GM12878 (cell line): ENCODE results near the gene CDYL2. TPM values are rescaled to one million over a fixed set of nuclear protein-coding genes. Genes with fewer than 3 reads are reported as not detected.

Source experiments
- ATAC-seq: fragments of 200-7000 bp; cut with Tn5 transposase; 3 replicates; pipeline ENCODE4 v1.9.1; 2020; ENCODE audit warnings: mild to moderate bottlenecking, moderate library complexity
- BruUV-seq: library from RNA; stranded (reverse); fragments of 400-500 nt; replicated peaks from 2 replicates; lab custom pipeline; 2021; lab: Mats Ljungman, UMichigan
- CTCF ChIA-PET: fragments of 300-600 bp; sonication (Branson Sonifier 250); formaldehyde crosslinking; extraction: SDS; loops from one replicate; lab custom pipeline; 2021; ENCODE audit warnings: inconsistent platforms; lab: Yijun Ruan, JAX
- POLR2A ChIA-PET: fragments of 350-600 bp; formaldehyde crosslinking; extraction: SDS; loops from one replicate; lab custom pipeline; 2021; ENCODE audit warnings: inconsistent platforms; lab: Charles Lee
- RAD21 ChIA-PET: fragments of 300-600 bp; sonication (Branson Sonifier 250); formaldehyde crosslinking; loops from one replicate; lab custom pipeline; 2023; ENCODE audit warnings: antibody characterized with exemption; ENCODE audit not compliant: unreplicated experiment; lab: Charles Lee
- SMC1A ChIA-PET: fragments of 300-600 bp; sonication (Branson Sonifier 250); formaldehyde crosslinking; loops from one replicate; lab custom pipeline; 2023; ENCODE audit not compliant: unreplicated experiment, uncharacterized antibody; lab: Charles Lee
- DNase-seq: peaks from one replicate; pipeline ENCODE4 v3.0.0-alpha.2; 2011; ENCODE audit warnings: low read depth, low spot score
- FAIRE-seq: peaks from 3 replicates; lab custom pipeline; 2011; peaks lifted over from hg19 to GRCh38; lab: Jason Lieb, UNC
- H2AFZ ChIP-seq: 2 replicates; pipeline ENCODE4 v1.6.0; 2011; ENCODE audit warnings: low read depth, low read length, control low read depth; ENCODE audit not compliant: control insufficient read depth
- H3K27ac ChIP-seq: 2 replicates; pipeline ENCODE4 v1.5.1; 2011; ENCODE audit warnings: control low read depth; ENCODE audit not compliant: control insufficient read depth, insufficient read depth
- H3K27me3 ChIP-seq, 2 experiments: replicated peaks in 1 of 2; 2 replicates each; pipeline versions ENCODE4 v1.6.0 to v1.6.1; 2011; ENCODE audit warnings: low read length in 1 of 2; ENCODE audit not compliant: control insufficient read depth in 2 of 2, insufficient read depth in 2 of 2
- H3K36me3 ChIP-seq, 2 experiments: 2 replicates each; pipeline ENCODE4 v1.5.1; 2011; ENCODE audit warnings: low read length in 1 of 2; ENCODE audit not compliant: control insufficient read depth in 2 of 2, insufficient read depth in 2 of 2
- H3K4me1 ChIP-seq: 2 replicates; pipeline ENCODE4 v1.6.1; 2011; ENCODE audit warnings: mild to moderate bottlenecking, low read length, moderate library complexity, mixed read lengths; ENCODE audit not compliant: control insufficient read depth, insufficient read depth
- H3K4me2 ChIP-seq: 2 replicates; pipeline ENCODE4 v1.6.0; 2011; ENCODE audit warnings: control low read depth; ENCODE audit not compliant: control insufficient read depth, insufficient read depth
- H3K4me3 ChIP-seq: fragments of 200-600 bp; sonication (generic); 2 replicates; pipeline ENCODE4 v1.5.1; 2016
- H3K79me2 ChIP-seq: 2 replicates; pipeline ENCODE4 v1.6.0; 2011; ENCODE audit warnings: low read length; ENCODE audit not compliant: control insufficient read depth, insufficient read depth
- H3K9ac ChIP-seq: 2 replicates; pipeline ENCODE4 v1.8.0; 2011; ENCODE audit warnings: low read length, control low read depth, mixed read lengths; ENCODE audit not compliant: control insufficient read depth, insufficient read depth
- H3K9me3 ChIP-seq: replicated peaks from 3 replicates; pipeline ENCODE4 v1.5.1; 2011; ENCODE audit warnings: mild to moderate bottlenecking, low read length; ENCODE audit not compliant: control insufficient read depth, insufficient read depth
- H4K20me1 ChIP-seq: 2 replicates; pipeline ENCODE4 v1.6.0; 2011; ENCODE audit not compliant: control insufficient read depth, insufficient read depth
- KLF5 ChIP-seq: fragments of 450-650 bp; IDR thresholded peaks from 2 replicates; pipeline ENCODE4 v1.6.1; 2014; ENCODE audit warnings: mild to moderate bottlenecking; ENCODE audit not compliant: partially characterized antibody
- MXI1 ChIP-seq: fragments of 150-350 bp; IDR thresholded peaks from 2 replicates; pipeline ENCODE4 v1.6.1; 2011; ENCODE audit warnings: low read depth, mild to moderate bottlenecking, inconsistent platforms, low read length, improper control_type of control experiment
- NR2C2 ChIP-seq: IDR thresholded peaks from 2 replicates; pipeline ENCODE4 v1.6.1; 2011; ENCODE audit warnings: borderline replicate concordance, low read depth; ENCODE audit not compliant: control insufficient read depth, insufficient read length
- RB1 ChIP-seq: fragments of 450-650 bp; formaldehyde crosslinking; IDR thresholded peaks from 2 replicates; pipeline ENCODE4 v1.6.1; 2017; ENCODE audit warnings: mild to moderate bottlenecking, borderline replicate concordance
- RCOR1 ChIP-seq: conservative IDR thresholded peaks from 2 replicates; pipeline ENCODE4 v1.6.1; 2012; ENCODE audit warnings: low read depth, low read length, improper control_type of control experiment
- TBL1XR1 ChIP-seq: IDR thresholded peaks from 2 replicates; pipeline ENCODE4 v1.6.1; 2012; ENCODE audit warnings: low read depth, low read length, improper control_type of control experiment
- WGBS: methylation state at CpG from one replicate; pipeline ENCODE4 v1.1.6; 2016; ENCODE audit warnings: low lambda C conversion rate; ENCODE audit not compliant: insufficient replicate concordance, insufficient coverage; ENCODE audit errors: missing lambda C conversion rate; 5-methylcytosine and 5-hydroxymethylcytosine counted together
- in situ Hi-C: fragments of 300-500 bp; cut with MboI; formaldehyde crosslinking; loops from 9 replicates; pipeline ENCODE4 v1.14.3; 2018; ENCODE audit warnings: mixed read lengths
- intact Hi-C: fragments of 100-400 bp; cut with micrococcal nuclease; formaldehyde crosslinking; loops from one replicate; pipeline ENCODE4 v1.14.2; 2022; ENCODE audit not compliant: unreplicated experiment
- polyA plus RNA-seq, 11 experiments: library from polyadenylated mRNA; depleted of rRNA in 4 of 11; unstranded in 6 of 11; stranded (reverse) in 5 of 11; fragments of >200 nt; fragmentation: Nextera tagmentation in 4 of 11; fragmentation: Illumina TruSeq in 1 of 11; extraction: Ambion mirVana in 4 of 11; extraction: Trizol in 1 of 11; gene quantifications; 1 replicate in 1 of 11; 2 replicates in 10 of 11; pipeline versions ENCODE4 v1.2.1 to v1.2.3, GENCODE V29; 2011 to 2016; ENCODE audit warnings: inconsistent platforms in 2 of 11, missing spikeins in 2 of 11, low read depth in 1 of 11
- total RNA-seq, 4 experiments: library from RNA; depleted of rRNA in 3 of 4; stranded (reverse); fragments of >200 nt in 3 of 4; fragmentation: Illumina TruSeq in 1 of 4; extraction: Trizol in 1 of 4; gene quantifications; 2 replicates each; pipeline versions ENCODE4 v1.2.1 to v1.2.3, GENCODE V29; 2013 to 2021
- TF ChIP-seq, protein P1 (sequence below): IDR thresholded peaks from 2 replicates; pipeline ENCODE4 v1.6.1; 2011; ENCODE audit warnings: borderline replicate concordance, low read depth, mild to moderate bottlenecking, moderate library complexity, mixed read lengths, low read length; ENCODE audit not compliant: insufficient read depth; ENCODE audit errors: extremely low read length
- TF ChIP-seq, protein P2 (sequence below): IDR thresholded peaks from 2 replicates; pipeline ENCODE4 v1.6.1; 2012; ENCODE audit warnings: mild to moderate bottlenecking, low read depth, low read length

Gene CDYL2
- total and polyA plus RNA-seq, 10 of the 15 experiments (the other 5 are each of a cell fraction or from before 2014, with no cell fraction given) = 0.27 to 22.9 (median 3.9) TPM

DNA sequence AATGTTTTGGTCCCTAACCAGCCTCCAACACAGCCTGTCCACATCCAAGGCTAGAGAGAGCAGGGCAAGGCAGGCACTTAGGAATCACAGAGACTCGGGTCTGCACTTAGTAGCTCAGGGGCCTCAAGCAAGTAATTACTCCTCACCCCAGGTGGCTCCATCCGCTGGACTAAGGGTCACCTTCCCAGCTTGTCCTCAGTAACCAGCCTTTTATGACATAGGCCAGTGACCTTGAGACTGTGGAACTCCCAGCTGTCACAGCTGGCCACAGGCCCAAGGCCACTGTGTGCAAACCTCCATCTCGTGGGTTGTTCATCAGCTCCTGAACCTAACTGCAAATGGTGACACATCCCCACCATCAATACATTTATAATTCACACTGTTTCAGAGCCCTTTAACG, 68.6 kb downstream of the CDYL2 start (continued):
- TF ChIP-seq NR2C2 = no peak
- TF ChIP-seq KLF5 = no peak

DNA sequence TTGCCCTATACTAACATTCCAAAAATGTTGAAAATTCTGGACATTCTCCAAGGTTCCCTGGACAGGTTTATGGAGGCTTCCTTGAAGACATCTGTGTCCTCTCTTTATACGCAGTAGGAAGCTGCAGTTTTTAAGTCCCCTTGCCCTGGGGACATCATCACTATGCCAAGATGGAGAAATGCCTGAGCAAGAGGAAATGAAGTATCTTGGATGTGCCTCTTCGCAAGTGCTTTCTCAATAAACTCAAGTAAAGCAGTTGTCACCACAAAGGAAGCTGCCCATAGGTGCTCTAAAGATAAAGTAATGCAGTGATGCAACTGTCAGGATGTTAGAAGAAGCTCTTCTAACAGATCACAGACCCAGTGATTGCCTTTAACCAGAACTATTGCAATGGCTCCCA, 71.0 kb downstream of the CDYL2 start:
- H3K4me1 ChIP-seq = no peaks in the 10 kb centered on the region
- RAD21 ChIA-PET = no interaction called here
- no peak overlapping the region for H3K4me3 ChIP-seq
- TF ChIP-seq TBL1XR1 (no peak), RB1 (no peak)
- in situ Hi-C loops (no loop called here), intact Hi-C loops (no loop called here)
- no peaks in the 10 kb centered on the region for H3K36me3 ChIP-seq
- no TSS peak for BruUV-seq
- no peaks in the 10 kb centered on the region for H3K79me2 ChIP-seq
- WGBS = 75% methylated on average over 1 of the region's 2 CpGs
- no peak overlapping the region for H2AFZ ChIP-seq
- no peak overlapping the region for H3K4me2 ChIP-seq
- H4K20me1 ChIP-seq = no peaks in the 10 kb centered on the region
- DNase-seq = no peak
- no peaks in the 10 kb centered on the region for H3K27me3 ChIP-seq
- POLR2A ChIA-PET = no interaction called here
- no peak for ATAC-seq
- CTCF ChIA-PET = no interaction called here
- FAIRE-seq = no peak
- H3K9ac ChIP-seq = no peak overlapping the region
- H3K27ac ChIP-seq = no peak overlapping the region
- no peaks in the 10 kb centered on the region for H3K9me3 ChIP-seq
- SMC1A ChIA-PET = interaction anchor here (1.7 kb wide), 1 partner anchor 12 kb away, joined by 5 read pairs; no protein-coding TSS in a partner anchor

DNA sequence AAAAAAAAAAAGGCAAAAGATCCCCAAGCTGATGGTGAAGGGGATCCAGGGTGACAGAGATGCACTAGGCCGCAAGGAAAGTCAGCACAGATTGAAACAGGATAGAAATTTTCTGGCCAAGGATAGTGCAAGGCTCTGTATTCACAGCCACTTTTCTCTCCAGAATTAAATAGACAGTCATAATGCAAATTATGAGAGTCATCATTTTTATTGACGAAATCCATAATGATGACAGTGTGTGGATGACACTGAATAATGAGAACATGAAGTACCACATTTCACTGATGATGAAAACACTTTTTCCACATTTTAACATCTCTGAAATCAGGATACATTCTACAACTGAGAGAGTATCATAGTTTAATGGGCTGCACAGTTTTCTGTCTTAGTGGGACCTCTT, 72.5 kb downstream of the CDYL2 start:
- DNase-seq (no peak), ATAC-seq (no peak), FAIRE-seq (no peak)
- no TSS peak for BruUV-seq
- H3K36me3 ChIP-seq = no peaks in the 10 kb centered on the region
- no peak overlapping the region for H3K9ac ChIP-seq
- no peak overlapping the region for H3K27ac ChIP-seq
- ChIA-PET SMC1A (no interaction called here), CTCF (no interaction called here), POLR2A (interaction anchor here (1.1 kb wide), 1 partner anchor 9 kb away, joined by 3 read pairs; no protein-coding TSS in a partner anchor), RAD21 (no interaction called here)
- H3K4me1 ChIP-seq = no peaks in the 10 kb centered on the region
- no peak overlapping the region for H3K4me2 ChIP-seq
- intact Hi-C loops (no loop called here), in situ Hi-C loops (no loop called here)
- no peaks in the 10 kb centered on the region for H3K79me2 ChIP-seq
- WGBS = 50% methylated on average over 2 of the region's 2 CpGs
- no peaks in the 10 kb centered on the region for H3K27me3 ChIP-seq
- no peaks in the 10 kb centered on the region for H4K20me1 ChIP-seq
- H2AFZ ChIP-seq = no peak overlapping the region
- H3K9me3 ChIP-seq = no peaks in the 10 kb centered on the region
- H3K4me3 ChIP-seq = no peak overlapping the region
- TF ChIP-seq MXI1 (no peak), RCOR1 (no peak)
- TF ChIP-seq, protein P1, sequence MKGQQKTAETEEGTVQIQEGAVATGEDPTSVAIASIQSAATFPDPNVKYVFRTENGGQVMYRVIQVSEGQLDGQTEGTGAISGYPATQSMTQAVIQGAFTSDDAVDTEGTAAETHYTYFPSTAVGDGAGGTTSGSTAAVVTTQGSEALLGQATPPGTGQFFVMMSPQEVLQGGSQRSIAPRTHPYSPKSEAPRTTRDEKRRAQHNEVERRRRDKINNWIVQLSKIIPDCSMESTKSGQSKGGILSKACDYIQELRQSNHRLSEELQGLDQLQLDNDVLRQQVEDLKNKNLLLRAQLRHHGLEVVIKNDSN = no peak
- TF ChIP-seq, protein P2, sequence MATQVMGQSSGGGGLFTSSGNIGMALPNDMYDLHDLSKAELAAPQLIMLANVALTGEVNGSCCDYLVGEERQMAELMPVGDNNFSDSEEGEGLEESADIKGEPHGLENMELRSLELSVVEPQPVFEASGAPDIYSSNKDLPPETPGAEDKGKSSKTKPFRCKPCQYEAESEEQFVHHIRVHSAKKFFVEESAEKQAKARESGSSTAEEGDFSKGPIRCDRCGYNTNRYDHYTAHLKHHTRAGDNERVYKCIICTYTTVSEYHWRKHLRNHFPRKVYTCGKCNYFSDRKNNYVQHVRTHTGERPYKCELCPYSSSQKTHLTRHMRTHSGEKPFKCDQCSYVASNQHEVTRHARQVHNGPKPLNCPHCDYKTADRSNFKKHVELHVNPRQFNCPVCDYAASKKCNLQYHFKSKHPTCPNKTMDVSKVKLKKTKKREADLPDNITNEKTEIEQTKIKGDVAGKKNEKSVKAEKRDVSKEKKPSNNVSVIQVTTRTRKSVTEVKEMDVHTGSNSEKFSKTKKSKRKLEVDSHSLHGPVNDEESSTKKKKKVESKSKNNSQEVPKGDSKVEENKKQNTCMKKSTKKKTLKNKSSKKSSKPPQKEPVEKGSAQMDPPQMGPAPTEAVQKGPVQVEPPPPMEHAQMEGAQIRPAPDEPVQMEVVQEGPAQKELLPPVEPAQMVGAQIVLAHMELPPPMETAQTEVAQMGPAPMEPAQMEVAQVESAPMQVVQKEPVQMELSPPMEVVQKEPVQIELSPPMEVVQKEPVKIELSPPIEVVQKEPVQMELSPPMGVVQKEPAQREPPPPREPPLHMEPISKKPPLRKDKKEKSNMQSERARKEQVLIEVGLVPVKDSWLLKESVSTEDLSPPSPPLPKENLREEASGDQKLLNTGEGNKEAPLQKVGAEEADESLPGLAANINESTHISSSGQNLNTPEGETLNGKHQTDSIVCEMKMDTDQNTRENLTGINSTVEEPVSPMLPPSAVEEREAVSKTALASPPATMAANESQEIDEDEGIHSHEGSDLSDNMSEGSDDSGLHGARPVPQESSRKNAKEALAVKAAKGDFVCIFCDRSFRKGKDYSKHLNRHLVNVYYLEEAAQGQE = no peak
